A673 (cell line): ENCODE results near the gene LCE7A. TPM values are rescaled to one million over a fixed set of nuclear protein-coding genes. Genes with fewer than 3 reads are reported as not detected.

ENCODE experiments used
- Bru-seq: library from RNA; stranded (reverse); fragments of 400-500 nt; gene quantifications from one replicate; lab custom pipeline; 2021; lab: Mats Ljungman, UMichigan
- BruChase-seq, 2 experiments: library from RNA; stranded (reverse); fragments of 400-500 nt; gene quantifications; one replicate each; lab custom pipeline; 2021; lab: Mats Ljungman, UMichigan
- BruUV-seq: library from RNA; stranded (reverse); fragments of 400-500 nt; replicated peaks from 2 replicates; lab custom pipeline; 2021; lab: Mats Ljungman, UMichigan
- CTCF ChIA-PET: fragments of 300-600 bp; sonication (Branson Sonifier 250); formaldehyde crosslinking; loops from one replicate; lab custom pipeline; 2022; ENCODE audit warnings: antibody characterized with exemption; lab: Charles Lee
- POLR2A ChIA-PET: fragments of 300-600 bp; sonication (Branson Sonifier 250); formaldehyde crosslinking; loops from one replicate; lab custom pipeline; 2022; ENCODE audit warnings: antibody characterized with exemption; ENCODE audit not compliant: low non-redundant PET; lab: Charles Lee
- DNase-seq: peaks from one replicate; pipeline ENCODE4 v3.0.0-alpha.2; 2015; ENCODE audit warnings: low spot score
- H3K27ac ChIP-seq: fragments of 200-600 bp; sonication (generic); 2 replicates; pipeline ENCODE4 v1.5.1; 2016; ENCODE audit warnings: mixed run types, low read depth, mild to moderate bottlenecking, mixed read lengths, antibody characterized with exemption, low read length; ENCODE audit not compliant: poor library complexity, severe bottlenecking
- H3K27me3 ChIP-seq: fragments of 200-600 bp; sonication (generic); replicated peaks from 2 replicates; pipeline ENCODE4 v1.6.1; 2017; ENCODE audit warnings: mixed run types, low read depth, mild to moderate bottlenecking, mixed read lengths, antibody characterized with exemption, low read length; ENCODE audit not compliant: insufficient read depth, poor library complexity
- H3K36me3 ChIP-seq: fragments of 200-600 bp; sonication (generic); 2 replicates; pipeline ENCODE4 v1.6.1; 2016; ENCODE audit warnings: mixed run types, mild to moderate bottlenecking, mixed read lengths, antibody characterized with exemption, low read length; ENCODE audit not compliant: insufficient read depth, poor library complexity, severe bottlenecking
- H3K4me1 ChIP-seq: fragments of 200-600 bp; sonication (generic); 2 replicates; pipeline ENCODE4 v1.6.1; 2017; ENCODE audit warnings: mixed run types, mild to moderate bottlenecking, mixed read lengths, antibody characterized with exemption, low read length; ENCODE audit not compliant: insufficient read depth, poor library complexity, severe bottlenecking
- H3K4me3 ChIP-seq: fragments of 200-600 bp; sonication (generic); 2 replicates; pipeline ENCODE4 v1.5.1; 2016; ENCODE audit warnings: low read depth, mixed run types, mild to moderate bottlenecking, mixed read lengths, low read length; ENCODE audit not compliant: poor library complexity, severe bottlenecking
- H3K9me3 ChIP-seq: fragments of 200-600 bp; sonication (generic); 2 replicates; pipeline ENCODE4 v1.6.1; 2016; ENCODE audit warnings: mixed run types, low read depth, mild to moderate bottlenecking, mixed read lengths, antibody characterized with exemption, low read length; ENCODE audit not compliant: poor library complexity, severe bottlenecking
- EZH2 ChIP-seq: fragments of 200-600 bp; sonication (generic); IDR thresholded peaks from 2 replicates; pipeline ENCODE4 v1.6.1; 2017; ENCODE audit warnings: borderline replicate concordance, low read depth, mild to moderate bottlenecking, mixed read lengths, antibody characterized with exemption, low read length; ENCODE audit not compliant: poor library complexity, severe bottlenecking
- intact Hi-C: fragments of 100-400 bp; cut with micrococcal nuclease; formaldehyde crosslinking; loops from one replicate; pipeline ENCODE4 v1.10.0; 2022; ENCODE audit not compliant: unreplicated experiment
- long read RNA-seq: library from polyadenylated mRNA; stranded (forward); transcript quantifications from one replicate; pipeline ENCODE4 v2.0.0, GENCODE V29; 2022
- total RNA-seq: library from RNA; stranded (reverse); gene quantifications from 2 replicates; pipeline ENCODE4 v1.2.3, GENCODE V29; 2021
- TF ChIP-seq, protein P1 (sequence below): fragments of 300-800, 200-600 bp; sonication (generic); conservative IDR thresholded peaks from 2 replicates; pipeline ENCODE4 v1.5.1; 2017; ENCODE audit warnings: low read depth, mild to moderate bottlenecking, antibody characterized with exemption, low read length, moderate library complexity, mixed read lengths

Gene LCE7A, protein sequence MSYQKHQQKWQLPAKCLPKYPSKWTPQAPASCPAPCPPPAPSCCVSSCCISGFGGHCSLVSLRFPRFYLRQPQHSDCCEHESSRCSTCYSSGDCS
- total RNA-seq: not detected in 2 replicates
- Bru-seq, nascent RNA: not detected
- not detected for BruChase-seq, experiment 1, labeled RNA remaining after a 2-hour chase
- not detected for BruChase-seq, experiment 2, labeled RNA remaining after a 6-hour chase
- long read RNA-seq: 0 reads

DNA sequence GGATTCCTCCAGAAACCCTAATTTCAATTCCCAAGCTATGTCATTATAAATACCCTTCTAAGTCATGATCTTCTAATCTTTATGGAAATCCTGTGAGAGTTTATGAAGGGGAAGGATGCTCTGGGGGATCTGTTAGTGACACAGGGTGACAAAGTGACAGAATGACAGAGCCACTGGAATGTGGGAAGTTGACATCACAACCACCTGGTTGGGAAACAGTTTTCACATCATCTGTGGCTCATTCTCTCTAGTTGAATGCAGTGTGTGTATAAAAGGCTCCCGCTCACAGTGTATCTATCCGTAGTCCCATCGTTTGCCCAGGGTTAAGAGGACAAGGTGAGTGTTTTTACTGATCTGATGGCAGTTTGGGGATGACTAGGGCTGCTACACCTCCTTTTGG, at the start of gene LCE7A:
TSS of gene LCE7A (plus strand) at position 301 of the 400 bp plus-strand sequence. CDS start 702 bp downstream, outside the sequence.
- TF ChIP-seq, protein P1, sequence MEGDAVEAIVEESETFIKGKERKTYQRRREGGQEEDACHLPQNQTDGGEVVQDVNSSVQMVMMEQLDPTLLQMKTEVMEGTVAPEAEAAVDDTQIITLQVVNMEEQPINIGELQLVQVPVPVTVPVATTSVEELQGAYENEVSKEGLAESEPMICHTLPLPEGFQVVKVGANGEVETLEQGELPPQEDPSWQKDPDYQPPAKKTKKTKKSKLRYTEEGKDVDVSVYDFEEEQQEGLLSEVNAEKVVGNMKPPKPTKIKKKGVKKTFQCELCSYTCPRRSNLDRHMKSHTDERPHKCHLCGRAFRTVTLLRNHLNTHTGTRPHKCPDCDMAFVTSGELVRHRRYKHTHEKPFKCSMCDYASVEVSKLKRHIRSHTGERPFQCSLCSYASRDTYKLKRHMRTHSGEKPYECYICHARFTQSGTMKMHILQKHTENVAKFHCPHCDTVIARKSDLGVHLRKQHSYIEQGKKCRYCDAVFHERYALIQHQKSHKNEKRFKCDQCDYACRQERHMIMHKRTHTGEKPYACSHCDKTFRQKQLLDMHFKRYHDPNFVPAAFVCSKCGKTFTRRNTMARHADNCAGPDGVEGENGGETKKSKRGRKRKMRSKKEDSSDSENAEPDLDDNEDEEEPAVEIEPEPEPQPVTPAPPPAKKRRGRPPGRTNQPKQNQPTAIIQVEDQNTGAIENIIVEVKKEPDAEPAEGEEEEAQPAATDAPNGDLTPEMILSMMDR: no peak
- no peak for TF ChIP-seq EZH2
- H3K4me3 ChIP-seq: no peak within 1 kb of the TSS
- ChIA-PET POLR2A (no interaction called here), CTCF (no interaction called here)
- H3K4me1 ChIP-seq: no peaks in the 10 kb centered on the region
- no peak within 1 kb of the TSS for H3K27ac ChIP-seq
- no peaks in the 10 kb centered on the region for H3K27me3 ChIP-seq
- BruUV-seq: no TSS peak
- intact Hi-C loops: no loop called here
- DNase-seq: no peak
- H3K9me3 ChIP-seq: no peaks in the 10 kb centered on the region
- H3K36me3 ChIP-seq: no peaks in the 10 kb centered on the region

DNA sequence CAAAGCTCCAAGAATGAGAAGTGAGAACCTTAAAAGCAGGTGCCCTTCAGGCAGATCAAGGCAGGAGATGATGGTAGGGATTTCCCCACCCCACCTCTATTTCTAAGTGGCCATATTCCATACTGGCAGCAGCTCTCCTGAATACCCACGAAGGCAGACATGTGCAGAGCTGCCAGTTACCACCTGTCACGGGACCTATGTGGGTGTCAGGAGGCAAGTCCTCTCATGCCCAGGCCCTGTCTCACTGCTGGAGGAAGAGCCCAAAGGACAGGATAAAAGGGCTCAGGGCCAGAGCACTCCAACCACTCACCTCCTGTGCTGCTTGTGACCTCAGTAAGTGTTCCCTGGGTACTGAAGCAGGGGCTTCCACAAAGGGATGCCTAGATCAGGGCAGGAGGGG, 48.7 kb upstream of the LCE7A start:
- DNase-seq: no peak
- intact Hi-C loops: no loop called here
- no peak overlapping the region for H3K27ac ChIP-seq
- no TSS peak for BruUV-seq
- POLR2A ChIA-PET: no interaction called here
- CTCF ChIA-PET: no interaction called here
- H3K4me3 ChIP-seq: no peak overlapping the region
- TF ChIP-seq EZH2: no peak
- TF ChIP-seq, protein P1: no peak
- no peaks in the 10 kb centered on the region for H3K36me3 ChIP-seq
- no peaks in the 10 kb centered on the region for H3K9me3 ChIP-seq
- peaks cover 22% of the 10 kb centered on the region for H3K27me3 ChIP-seq
- no peaks in the 10 kb centered on the region for H3K4me1 ChIP-seq

DNA sequence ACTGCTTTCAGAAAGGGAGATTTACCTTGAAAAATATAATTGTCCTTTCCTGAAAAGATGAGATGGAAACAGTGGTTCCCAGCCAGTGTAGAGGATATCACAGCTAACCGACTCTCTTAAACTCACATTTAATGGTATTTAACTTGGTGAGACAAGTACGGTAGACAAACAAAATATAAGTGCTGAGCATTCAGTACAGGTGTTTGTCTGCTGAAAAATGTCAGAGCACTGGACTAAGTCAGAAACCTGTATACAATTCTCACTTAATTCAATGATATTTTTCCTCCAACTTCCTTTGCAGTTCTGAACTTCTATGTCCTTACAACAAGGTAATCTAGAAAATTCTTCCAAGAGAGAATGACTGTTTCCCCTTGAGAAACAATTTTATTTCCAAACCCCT, 48.1 kb upstream of the LCE7A start, which contains the start of gene LCE1B:
TSS of gene LCE1B (plus strand) at position 301 of the 400 bp plus-strand sequence. CDS start 476 bp downstream, outside the sequence.
- TF ChIP-seq EZH2: no peak
- TF ChIP-seq, protein P1: no peak
- Histone ChIP-seq H3K36me3 (no peaks in the 10 kb centered on the region), H3K4me3 (no peak within 1 kb of the TSS), H3K27ac (no peak within 1 kb of the TSS), H3K4me1 (no peaks in the 10 kb centered on the region), H3K27me3 (peaks cover 22% of the 10 kb centered on the region), H3K9me3 (no peaks in the 10 kb centered on the region)
- intact Hi-C loops: no loop called here
- DNase-seq: no peak
- BruUV-seq: no TSS peak
- CTCF ChIA-PET: no interaction called here
- POLR2A ChIA-PET: no interaction called here
